Calu3 (cell line): ENCODE measurements around the gene ARHGEF40. TPM values are rescaled to one million over a fixed set of nuclear protein-coding genes. Genes with fewer than 3 reads are reported as not detected.

Experiments
- BruUV-seq: library from RNA; stranded (reverse); fragments of 400-500 nt; replicated peaks from 2 replicates; lab custom pipeline; 2021; lab: Mats Ljungman, UMichigan
- CTCF ChIA-PET: fragments of 300-600 bp; sonication (Branson Sonifier 250); formaldehyde crosslinking; loops from one replicate; lab custom pipeline; 2022; ENCODE audit warnings: antibody characterized with exemption; lab: Charles Lee
- DNase-seq: peaks from one replicate; pipeline ENCODE4 v3.0.0; 2022
- H3K27ac Mint-ChIP-seq: one replicate; pipeline ENCODE4 v1.8.0; 2022; ENCODE audit warnings: mixed read lengths; ENCODE audit not compliant: unreplicated experiment
- H3K27me3 Mint-ChIP-seq: one replicate; pipeline ENCODE4 v1.8.0; 2022; ENCODE audit warnings: mixed read lengths; ENCODE audit not compliant: unreplicated experiment
- H3K36me3 Mint-ChIP-seq: one replicate; pipeline ENCODE4 v1.8.0; 2022; ENCODE audit warnings: mild to moderate bottlenecking, moderate library complexity, mixed read lengths; ENCODE audit not compliant: insufficient read depth, unreplicated experiment
- H3K4me1 Mint-ChIP-seq: one replicate; pipeline ENCODE4 v1.8.0; 2022; ENCODE audit warnings: mild to moderate bottlenecking, low read depth, mixed read lengths; ENCODE audit not compliant: unreplicated experiment
- H3K4me3 Mint-ChIP-seq: one replicate; pipeline ENCODE4 v1.8.0; 2022; ENCODE audit warnings: mild to moderate bottlenecking, low read depth, moderate library complexity, mixed read lengths; ENCODE audit not compliant: unreplicated experiment
- H3K9me3 Mint-ChIP-seq: one replicate; pipeline ENCODE4 v1.8.0; 2022; ENCODE audit warnings: low read depth, mixed read lengths; ENCODE audit not compliant: unreplicated experiment
- intact Hi-C: fragments of 100-400 bp; cut with micrococcal nuclease; formaldehyde crosslinking; loops from one replicate; pipeline ENCODE4 v1.10.0; 2022; ENCODE audit not compliant: unreplicated experiment
- total RNA-seq: library from RNA; stranded (reverse); gene quantifications from 2 replicates; pipeline ENCODE4 v1.2.3, GENCODE V29; 2022
- TF ChIP-seq, protein P1 (sequence below): fragments of 200-600 bp; IDR thresholded peaks from one replicate; pipeline ENCODE4 v1.8.0; 2022; ENCODE audit warnings: antibody characterized with exemption; ENCODE audit not compliant: unreplicated experiment

The ARHGEF40 gene
- total RNA-seq, 1 experiment from 2014 or later: 16.8 TPM

DNA sequence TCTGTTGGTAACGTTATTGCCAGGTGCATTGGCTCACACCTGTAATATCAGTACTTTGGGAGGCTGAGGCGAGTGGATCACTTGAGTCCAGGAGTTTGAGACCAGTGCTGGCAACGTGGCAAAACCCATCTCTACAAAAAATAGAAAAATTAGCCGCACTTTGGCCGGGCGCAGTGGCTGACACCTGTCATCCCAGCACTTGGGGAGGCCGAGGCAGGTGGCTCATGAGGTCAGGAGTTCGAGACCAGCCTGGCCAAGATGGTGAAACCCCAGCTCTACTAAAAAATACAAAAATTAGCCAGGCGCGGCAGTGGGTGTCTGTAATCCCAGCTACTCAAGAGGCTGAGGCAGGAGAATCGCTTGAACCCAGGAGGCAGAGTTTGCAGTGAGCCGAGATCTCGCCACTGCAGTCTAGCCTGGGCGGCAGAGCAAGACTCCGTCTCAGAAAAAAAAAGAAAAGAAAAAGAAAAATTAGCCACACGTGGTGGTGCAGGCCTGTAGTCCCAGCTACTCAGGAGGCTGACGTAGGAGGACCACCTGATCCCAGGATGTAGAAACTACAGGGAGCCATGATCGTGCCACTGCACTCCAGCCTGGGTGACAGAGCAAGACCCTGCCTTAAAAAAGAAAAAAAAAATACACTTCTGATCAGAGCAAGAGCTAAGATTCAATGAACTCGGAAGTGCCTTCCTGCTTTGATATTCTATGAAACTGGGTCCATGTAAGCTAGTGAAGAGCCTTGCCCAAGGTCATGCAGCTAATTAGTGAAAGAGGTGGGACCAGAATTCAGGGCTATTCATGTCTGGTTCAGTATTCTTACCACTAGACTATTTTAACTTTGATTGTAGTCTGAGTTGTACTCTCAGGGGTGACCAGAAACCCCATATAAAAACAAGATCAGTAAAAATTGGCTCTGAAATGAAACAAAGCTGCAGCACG lies 16.7 kb upstream of the ARHGEF40 start:
- no peaks in the 10 kb centered on the region for H3K9me3 Mint-ChIP-seq
- peaks cover 21% of the 10 kb centered on the region for H3K4me1 Mint-ChIP-seq
- no peaks in the 10 kb centered on the region for H3K36me3 Mint-ChIP-seq
- H3K27ac Mint-ChIP-seq: no peak overlapping the region
- no TSS peak for BruUV-seq
- H3K27me3 Mint-ChIP-seq: no peaks in the 10 kb centered on the region
- intact Hi-C loops: no loop called here
- H3K4me3 Mint-ChIP-seq: no peak overlapping the region
- CTCF ChIA-PET: interaction anchor here (1.4 kb wide), 1 partner anchor 38 kb away, joined by 4 read pairs; no protein-coding TSS in a partner anchor
- TF ChIP-seq, protein P1, sequence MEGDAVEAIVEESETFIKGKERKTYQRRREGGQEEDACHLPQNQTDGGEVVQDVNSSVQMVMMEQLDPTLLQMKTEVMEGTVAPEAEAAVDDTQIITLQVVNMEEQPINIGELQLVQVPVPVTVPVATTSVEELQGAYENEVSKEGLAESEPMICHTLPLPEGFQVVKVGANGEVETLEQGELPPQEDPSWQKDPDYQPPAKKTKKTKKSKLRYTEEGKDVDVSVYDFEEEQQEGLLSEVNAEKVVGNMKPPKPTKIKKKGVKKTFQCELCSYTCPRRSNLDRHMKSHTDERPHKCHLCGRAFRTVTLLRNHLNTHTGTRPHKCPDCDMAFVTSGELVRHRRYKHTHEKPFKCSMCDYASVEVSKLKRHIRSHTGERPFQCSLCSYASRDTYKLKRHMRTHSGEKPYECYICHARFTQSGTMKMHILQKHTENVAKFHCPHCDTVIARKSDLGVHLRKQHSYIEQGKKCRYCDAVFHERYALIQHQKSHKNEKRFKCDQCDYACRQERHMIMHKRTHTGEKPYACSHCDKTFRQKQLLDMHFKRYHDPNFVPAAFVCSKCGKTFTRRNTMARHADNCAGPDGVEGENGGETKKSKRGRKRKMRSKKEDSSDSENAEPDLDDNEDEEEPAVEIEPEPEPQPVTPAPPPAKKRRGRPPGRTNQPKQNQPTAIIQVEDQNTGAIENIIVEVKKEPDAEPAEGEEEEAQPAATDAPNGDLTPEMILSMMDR: no peak
- DNase-seq: no peak

DNA sequence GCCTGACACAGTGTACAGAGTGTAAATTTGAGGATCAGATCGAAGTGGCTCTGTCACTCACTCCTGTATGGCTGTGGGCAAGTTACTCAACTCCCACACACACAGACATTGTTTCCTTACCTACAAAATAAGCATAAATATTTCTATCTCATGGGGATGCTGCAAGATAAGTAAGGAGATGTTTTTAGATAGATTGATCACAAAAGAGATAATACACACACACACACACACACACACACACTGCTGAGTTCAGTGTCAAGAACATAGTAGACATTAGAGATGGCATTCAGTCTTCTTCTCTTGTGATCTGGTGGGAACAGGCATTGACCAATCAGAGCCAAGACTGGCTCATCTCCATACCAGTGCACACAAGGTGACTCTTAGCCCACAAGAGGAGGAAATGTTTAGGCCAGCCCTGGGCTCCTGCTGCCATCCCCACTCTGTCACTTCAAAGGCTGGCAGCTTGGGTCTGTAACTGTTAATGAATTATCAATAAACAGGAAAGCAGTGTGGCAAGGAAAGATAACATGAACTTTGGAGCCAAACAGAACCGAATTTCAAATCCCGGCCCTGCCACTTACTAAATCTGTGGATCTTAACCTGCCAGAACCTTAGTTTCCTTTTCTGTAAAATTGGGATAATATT lies 15.9 kb upstream of the ARHGEF40 start:
- CTCF ChIA-PET: interaction anchor here (1.4 kb wide), 1 partner anchor 39 kb away, joined by 4 read pairs; no protein-coding TSS in a partner anchor
- intact Hi-C loops: no loop called here
- no peaks in the 10 kb centered on the region for H3K9me3 Mint-ChIP-seq

DNA sequence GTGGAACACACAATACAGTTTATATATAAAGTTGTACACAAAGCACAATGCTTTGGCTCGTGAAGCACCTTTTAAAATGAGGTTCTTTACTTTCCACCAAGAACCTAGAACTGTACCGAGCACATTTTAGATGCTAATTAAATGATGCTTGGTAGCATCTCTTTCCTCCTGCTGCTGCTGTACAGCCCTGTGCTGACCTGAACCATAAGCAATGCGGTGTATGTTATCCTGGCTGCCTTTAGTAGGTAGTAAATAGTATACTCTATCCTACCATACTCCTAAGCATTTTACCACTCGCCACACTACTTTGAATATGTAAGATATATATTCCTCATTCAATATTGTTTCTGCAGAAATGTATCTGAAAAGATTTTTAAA lies 15.3 kb upstream of the ARHGEF40 start:
- TF ChIP-seq, protein P1: no peak
- Mint-ChIP-seq H3K36me3 (no peaks in the 10 kb centered on the region), H3K4me1 (peaks cover 21% of the 10 kb centered on the region), H3K27ac (no peak overlapping the region), H3K4me3 (no peak overlapping the region), H3K9me3 (no peaks in the 10 kb centered on the region), H3K27me3 (peaks cover under 1% of the 10 kb centered on the region)
- CTCF ChIA-PET: interaction anchor here (1.2 to 1.4 kb wide), 2 partner anchors 14 to 40 kb away, joined by 4 read pairs; no protein-coding TSS in a partner anchor
- no peak for DNase-seq
- intact Hi-C loops: no loop called here
- BruUV-seq: no TSS peak

More for the DNA sequence above, 15.9 kb upstream of the ARHGEF40 start:
- DNase-seq: peak; percentile 59
- Mint-ChIP-seq H3K4me3 (no peak overlapping the region), H3K27me3 (no peaks in the 10 kb centered on the region), H3K36me3 (no peaks in the 10 kb centered on the region), H3K27ac (peak overlapping the region; percentile 23), H3K4me1 (peaks cover 21% of the 10 kb centered on the region)
- TF ChIP-seq, protein P1: no peak
- BruUV-seq: no TSS peak

DNA sequence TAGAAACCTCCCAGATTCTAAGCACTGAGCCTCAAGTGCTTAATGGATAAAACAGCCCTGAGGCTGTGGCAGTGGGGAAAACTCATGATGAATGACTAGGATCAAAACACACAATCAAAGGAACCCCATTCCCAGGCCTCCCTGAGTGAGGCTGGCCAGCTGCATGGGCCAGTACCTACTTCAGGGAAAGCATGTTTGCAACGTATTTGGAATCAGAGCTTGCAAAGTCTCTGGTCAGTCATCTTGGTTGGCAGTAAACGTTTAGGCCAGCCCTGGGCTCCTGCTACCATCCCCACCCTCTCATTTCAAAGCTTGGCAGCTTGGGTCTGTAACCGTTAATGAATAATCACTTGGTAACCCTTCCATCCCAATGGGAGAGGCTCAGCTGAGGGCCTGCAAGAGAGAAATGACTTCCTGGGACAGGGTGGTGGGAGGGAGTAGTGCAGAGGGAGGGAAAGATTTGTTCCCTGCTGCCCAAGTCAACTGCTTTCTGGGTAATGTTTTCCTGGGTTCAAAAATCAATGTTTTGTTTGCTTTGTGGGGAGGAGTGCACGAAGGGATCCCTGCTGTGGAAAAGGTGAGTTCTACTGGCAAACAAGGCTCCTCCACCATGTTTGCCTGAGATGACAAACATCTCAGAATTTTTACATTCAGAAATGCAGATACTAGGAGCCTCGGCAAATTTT lies 14.5 kb upstream of the ARHGEF40 start:
- intact Hi-C loops: no loop called here
- no peak for DNase-seq
- H3K4me3 Mint-ChIP-seq: no peak overlapping the region
- TF ChIP-seq, protein P1: no peak
- peaks cover 9% of the 10 kb centered on the region for H3K27me3 Mint-ChIP-seq
- CTCF ChIA-PET: interaction anchor here (1.2 to 1.8 kb wide), 2 partner anchors 13 to 16 kb away, joined by 4 read pairs; no protein-coding TSS in a partner anchor
- H3K4me1 Mint-ChIP-seq: peaks cover 21% of the 10 kb centered on the region
- H3K36me3 Mint-ChIP-seq: no peaks in the 10 kb centered on the region
- no TSS peak for BruUV-seq
- H3K9me3 Mint-ChIP-seq: no peaks in the 10 kb centered on the region
- no peak overlapping the region for H3K27ac Mint-ChIP-seq
